H1 (cell line): ENCODE measurements around the gene TEX47. TPM values are rescaled to one million over a fixed set of nuclear protein-coding genes. Genes with fewer than 3 reads are reported as not detected.

Experiments used
- CTCF ChIA-PET: fragments of 300-600 bp; sonication (Branson Sonifier 250); formaldehyde crosslinking; loops from one replicate; lab custom pipeline; 2021; ENCODE audit not compliant: partially characterized antibody; lab: Charles Lee
- POLR2A ChIA-PET: fragments of 300-600 bp; sonication (Branson Sonifier 250); formaldehyde crosslinking; loops from one replicate; lab custom pipeline; 2021; ENCODE audit warnings: inconsistent platforms; ENCODE audit not compliant: partially characterized antibody; lab: Charles Lee
- DNase-seq, 2 experiments: peaks; one replicate each; pipeline versions ENCODE4 v3.0.0 to v3.0.0-alpha.2; 2010 to 2022; ENCODE audit warnings: low spot score in 2 of 2, low read depth in 1 of 2, mixed read lengths in 1 of 2
- FAIRE-seq: peaks from 2 replicates; lab custom pipeline; 2011; peaks lifted over from hg19 to GRCh38; lab: Jason Lieb, UNC
- H2AFZ ChIP-seq: 2 replicates; pipeline ENCODE4 v1.8.1; 2012; ENCODE audit warnings: low read length, inconsistent platforms
- H2AK5ac ChIP-seq: 2 replicates; pipeline ENCODE4 v1.6.1; 2013; ENCODE audit warnings: low read depth, low read length
- H2BK120ac ChIP-seq: replicated peaks from 2 replicates; pipeline ENCODE3; 2013; ENCODE audit warnings: low read depth, low read length, inconsistent platforms
- H2BK12ac ChIP-seq: 2 replicates; pipeline ENCODE4 v1.6.1; 2013; ENCODE audit warnings: low read depth, low read length
- H2BK15ac ChIP-seq: 2 replicates; pipeline ENCODE4 v1.6.1; 2013; ENCODE audit warnings: low read length
- H2BK20ac ChIP-seq: 2 replicates; pipeline ENCODE4 v1.6.1; 2013; ENCODE audit warnings: low read length
- H2BK5ac ChIP-seq: 2 replicates; pipeline ENCODE4 v1.6.1; 2013; ENCODE audit warnings: low read depth, low read length
- H3K14ac ChIP-seq: 2 replicates; pipeline ENCODE4 v1.6.1; 2013; ENCODE audit warnings: inconsistent platforms; ENCODE audit not compliant: insufficient read length
- H3K18ac ChIP-seq: 2 replicates; pipeline ENCODE4 v1.6.1; 2013; ENCODE audit warnings: low read length; ENCODE audit errors: extremely low read depth
- H3K23ac ChIP-seq: 2 replicates; pipeline ENCODE4 v1.6.1; 2013; ENCODE audit warnings: inconsistent platforms; ENCODE audit not compliant: insufficient read length
- H3K23me2 ChIP-seq: 2 replicates; pipeline ENCODE4 v1.6.1; 2013; ENCODE audit warnings: low read depth, low read length
- H3K27ac ChIP-seq: 2 replicates; pipeline ENCODE4 v1.6.1; 2011; ENCODE audit warnings: low read depth, low read length, inconsistent platforms
- H3K27me3 ChIP-seq, 4 experiments: replicated peaks in 1 of 4; 1 replicate in 1 of 4; 2 replicates in 3 of 4; pipeline versions ENCODE4 v1.6.1 to v1.8.1; 2011 to 2013; ENCODE audit warnings: low read length in 3 of 4, mild to moderate bottlenecking in 3 of 4, inconsistent platforms in 2 of 4, mixed read lengths in 2 of 4, moderate library complexity in 1 of 4; ENCODE audit not compliant: control insufficient read depth in 3 of 4, insufficient read depth in 3 of 4; ENCODE audit errors: extremely low read depth in 1 of 4
- H3K36me3 ChIP-seq, 4 experiments: 2 replicates each; pipeline versions ENCODE4 v1.6.1 to v1.8.1; 2011 to 2013; ENCODE audit warnings: mild to moderate bottlenecking in 4 of 4, low read length in 3 of 4, moderate library complexity in 2 of 4, control low read depth in 1 of 4, inconsistent platforms in 1 of 4; ENCODE audit not compliant: insufficient read depth in 4 of 4, control insufficient read depth in 2 of 4
- H3K4ac ChIP-seq: replicated peaks from 2 replicates; pipeline ENCODE3; 2013; ENCODE audit warnings: low read length, low read depth, mixed read lengths, inconsistent platforms; ENCODE audit not compliant: insufficient read length
- H3K4me1 ChIP-seq, 4 experiments: replicated peaks in 1 of 4; 1 replicate in 1 of 4; 2 replicates in 3 of 4; pipeline versions ENCODE4 v1.6.1 to v1.8.1; 2011 to 2013; ENCODE audit warnings: low read length in 3 of 4, inconsistent platforms in 2 of 4, mixed read lengths in 1 of 4; ENCODE audit not compliant: insufficient read depth in 4 of 4, control insufficient read depth in 3 of 4
- H3K4me2 ChIP-seq, 2 experiments: 2 replicates each; pipeline versions ENCODE4 v1.6.1 to v1.8.1; 2011 to 2013; ENCODE audit warnings: low read depth in 2 of 2, low read length in 2 of 2, control low read depth in 1 of 2, inconsistent platforms in 1 of 2, mild to moderate bottlenecking in 1 of 2; ENCODE audit not compliant: insufficient read depth in 1 of 2
- H3K4me3 ChIP-seq, 4 experiments: fragments of 200-600, 300-600 bp in 1 of 4; sonication (generic), shearing (Covaris generic), sonication (Bioruptor Twin) in 1 of 4; 2 replicates each; pipeline versions ENCODE4 v1.5.1 to v1.8.1; 2011 to 2016; ENCODE audit warnings: low read length in 4 of 4, low read depth in 3 of 4, control low read depth in 2 of 4, inconsistent platforms in 2 of 4, mild to moderate bottlenecking in 2 of 4, mixed read lengths in 1 of 4, moderate library complexity in 1 of 4; ENCODE audit not compliant: insufficient read depth in 2 of 4; ENCODE audit errors: extremely low read depth in 1 of 4
- H3K56ac ChIP-seq: replicated peaks from 2 replicates; pipeline ENCODE3; 2013; ENCODE audit warnings: low read depth, mild to moderate bottlenecking, mixed read lengths, low read length, inconsistent platforms; ENCODE audit not compliant: insufficient read length
- H3K79me1 ChIP-seq: 2 replicates; pipeline ENCODE4 v1.6.1; 2013; ENCODE audit warnings: low read depth, low read length, control low read depth
- H3K79me2 ChIP-seq, 2 experiments: 2 replicates each; pipeline versions ENCODE4 v1.6.1 to v1.8.1; 2012 to 2013; ENCODE audit warnings: low read length in 2 of 2, mild to moderate bottlenecking in 2 of 2, inconsistent platforms in 1 of 2; ENCODE audit not compliant: insufficient read depth in 2 of 2, control insufficient read depth in 1 of 2
- H3K9ac ChIP-seq, 4 experiments: replicated peaks in 1 of 4; 1 replicate in 1 of 4; 2 replicates in 3 of 4; pipeline versions ENCODE4 v1.6.1 to v1.8.1; 2011 to 2013; ENCODE audit warnings: low read depth in 3 of 4, low read length in 3 of 4, control low read depth in 2 of 4, mild to moderate bottlenecking in 2 of 4, moderate library complexity in 2 of 4, inconsistent platforms in 1 of 4; ENCODE audit errors: extremely low read depth in 1 of 4
- H3K9me3 ChIP-seq, 2 experiments: 2 replicates each; pipeline versions ENCODE4 v1.6.1 to v1.8.1; 2012 to 2013; ENCODE audit warnings: mild to moderate bottlenecking in 2 of 2, moderate library complexity in 2 of 2, control low read depth in 1 of 2, inconsistent platforms in 1 of 2, low read depth in 1 of 2, low read length in 1 of 2, mixed read lengths in 1 of 2; ENCODE audit not compliant: insufficient read depth in 2 of 2
- H4K20me1 ChIP-seq, 2 experiments: replicated peaks in 1 of 2; 2 replicates each; pipeline versions ENCODE3 to v1.8.1; 2011 to 2013; ENCODE audit warnings: inconsistent platforms in 2 of 2, low read length in 2 of 2, mild to moderate bottlenecking in 1 of 2; ENCODE audit not compliant: insufficient read depth in 2 of 2, control insufficient read depth in 1 of 2
- H4K5ac ChIP-seq: 2 replicates; pipeline ENCODE4 v1.6.1; 2013; ENCODE audit warnings: low read length, low read depth, mixed read lengths, inconsistent platforms; ENCODE audit not compliant: insufficient read length
- H4K8ac ChIP-seq: 2 replicates; pipeline ENCODE4 v1.8.0; 2013; ENCODE audit warnings: mild to moderate bottlenecking, moderate library complexity, low read length, inconsistent platforms; ENCODE audit not compliant: insufficient read depth; ENCODE audit errors: extremely low read depth
- H4K91ac ChIP-seq: replicated peaks from 2 replicates; pipeline ENCODE3; 2013; ENCODE audit warnings: low read length, mixed read lengths, inconsistent platforms; ENCODE audit not compliant: insufficient read length
- RNF2 ChIP-seq: fragments of 200-900, 300-1000 bp; sonication (generic); IDR thresholded peaks from 2 replicates; pipeline ENCODE4 v1.7.1; 2016; ENCODE audit warnings: borderline replicate concordance, low read depth, mild to moderate bottlenecking, antibody characterized with exemption, low read length; ENCODE audit not compliant: poor library complexity, severe bottlenecking; ENCODE audit errors: missing control alignments
- WGBS, 2 experiments: shearing (Covaris generic) in 1 of 2; methylation state at CpG; one replicate each; pipeline versions ENCODE4 v1.1.6 to v1.1.7; 2013 to 2015; ENCODE audit warnings: low lambda C conversion rate in 2 of 2, mixed read lengths in 2 of 2, inconsistent platforms in 1 of 2, low coverage in 1 of 2, missing lambda C conversion rate in 1 of 2; ENCODE audit not compliant: insufficient replicate concordance in 2 of 2, insufficient coverage in 1 of 2, insufficient read length in 1 of 2; ENCODE audit errors: extremely low coverage in 1 of 2, missing lambda C conversion rate in 1 of 2; 5-methylcytosine and 5-hydroxymethylcytosine counted together
- polyA plus RNA-seq, 7 experiments: library from polyadenylated mRNA; depleted of rRNA in 3 of 7; stranded (reverse) in 5 of 7; unstranded in 2 of 7; fragments of >200 nt in 5 of 7; fragments of 200-250 nt in 2 of 7; gene quantifications; 1 replicate in 5 of 7; 2 replicates in 1 of 7; 4 replicates in 1 of 7; pipeline versions ENCODE4 v1.2.1 to v1.2.3, GENCODE V29; 2011 to 2013; ENCODE audit warnings: missing spikeins in 2 of 7, mixed read lengths in 2 of 7
- total RNA-seq: library from RNA; stranded (reverse); fragmentation: NEBNext Ultra II Directional; extraction: Animal tissue kit (Norgen Biotek cat#: 25700); gene quantifications from 2 replicates; pipeline ENCODE4 v1.2.1, GENCODE V29; 2021

Gene TEX47
- total and polyA plus RNA-seq, 2 of the 8 experiments (the other 6 are each of a cell fraction or from before 2014, with no cell fraction given) = not detected

GRCh38 chr7:88757371-88757770, 38.2 kb downstream of the TEX47 start:
- Histone ChIP-seq H2BK5ac (no peak overlapping the region), H2BK120ac (no peak overlapping the region), H3K27me3 (peaks cover 6 to 31% (median 17%) of the 10 kb centered on the region in 4 experiments), H4K20me1 (no peaks in the 10 kb centered on the region), H2BK12ac (no peak overlapping the region), H3K14ac (no peak overlapping the region), H3K79me1 (no peaks in the 10 kb centered on the region), H3K79me2 (no peaks in the 10 kb centered on the region), H3K23me2 (peaks cover 12% of the 10 kb centered on the region; the same call in 1 of the 2 replicates), H3K36me3 (no peaks in the 10 kb centered on the region), H3K4me1 (peaks cover 0 to 5% (median under 1%) of the 10 kb centered on the region in 4 experiments; a peak in 1 of 7 replicates), H3K18ac (no peak overlapping the region), H3K9ac (no peak overlapping the region), H4K8ac (no peak overlapping the region), H4K5ac (no peak overlapping the region), H3K4me3 (no peak overlapping the region), H3K56ac (no peak overlapping the region), H3K4ac (no peak overlapping the region), H3K23ac (no peak overlapping the region), H3K9me3 (no peaks in the 10 kb centered on the region), H3K4me2 (no peak overlapping the region), H4K91ac (no peak overlapping the region), H3K27ac (no peak overlapping the region), H2AFZ (no peak overlapping the region), H2AK5ac (no peak overlapping the region), H2BK20ac (no peak overlapping the region), H2BK15ac (no peak overlapping the region)
- POLR2A ChIA-PET = no interaction called here
- CTCF ChIA-PET = interaction anchor here (0.6 to 0.7 kb wide), 2 partner anchors 21 to 158 kb away, joined by 3 to 4 read pairs; no protein-coding TSS in a partner anchor
- no peak for TF ChIP-seq RNF2
- no peak for DNase-seq
- 91% methylated on average over 2 of the region's 2 CpGs; no CpG with 5 or more reads in 1 of the 2 experiments for WGBS, 2 experiments
- FAIRE-seq = no peak
